ENCODE results near the gene FLYWCH1. TPM values are rescaled to one million over a fixed set of nuclear protein-coding genes. Genes with fewer than 3 reads are reported as not detected.
"Not testable (repeated sequence)": the region's sequence is repeated elsewhere in the genome, so short reads cannot be mapped to it uniquely, and the experiment has no call there.

FLYWCH1 gene
- total RNA-seq, 2 experiments from 2014 or later: 33.5 to 35.4 TPM

DNA sequence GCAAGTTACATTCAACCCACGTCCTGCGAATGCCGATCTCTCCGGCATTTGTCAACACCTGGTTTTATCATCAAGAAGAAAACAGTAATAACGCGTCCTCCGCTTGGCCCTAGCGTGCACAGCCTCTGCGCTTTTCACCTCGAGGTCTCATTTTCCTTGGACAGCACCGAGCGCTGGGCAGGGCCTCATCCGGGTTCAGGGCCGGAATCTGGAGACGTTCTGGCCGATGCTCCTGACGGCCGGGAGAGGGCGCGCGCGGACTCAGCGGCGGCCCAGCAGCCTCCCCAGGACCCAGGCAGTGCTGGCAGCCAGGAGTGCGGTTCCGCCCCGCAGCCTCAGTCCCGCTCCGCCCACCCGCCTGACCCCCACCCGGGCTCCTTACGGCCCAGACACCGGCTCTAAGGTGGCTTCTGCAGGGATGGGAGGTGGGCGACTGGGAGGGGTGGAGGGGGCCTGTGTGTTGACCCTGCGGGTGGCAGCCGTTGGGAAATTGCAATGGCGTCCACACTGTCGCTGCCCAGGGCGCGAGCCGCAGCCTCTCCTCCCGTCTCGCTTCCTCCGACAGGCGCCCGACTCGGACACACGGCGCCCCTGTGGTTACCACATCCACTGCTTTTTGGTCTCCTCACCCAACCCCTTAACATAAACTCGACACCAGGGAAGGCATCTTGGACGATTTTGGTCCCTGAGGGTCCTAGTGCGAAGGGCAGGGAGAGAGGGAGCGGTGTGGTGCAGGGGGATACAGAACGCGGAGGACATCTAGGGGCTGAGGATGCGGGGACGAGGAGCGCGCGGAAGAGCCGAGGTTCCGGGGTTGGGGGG lies 7.4 kb upstream of the FLYWCH1 start:
- intact Hi-C loops (cut with micrococcal nuclease): loop anchor here (1.0 to 10.0 kb wide), 5 partner anchors 8 to 750 kb away; partner anchors contain the start of genes ELOB and TRAF7
- H3K36me3 Mint-ChIP-seq (ENCODE audit: low read depth): no peaks in the 10 kb centered on the region
- peak; percentile 79 for DNase-seq
- no peaks in the 10 kb centered on the region for H3K9me3 Mint-ChIP-seq
- peak overlapping the region; percentile 64 for H3K27ac Mint-ChIP-seq
- CTCF ChIA-PET: interaction anchor here (0.7 to 1.5 kb wide), 5 partner anchors 8 to 86 kb away, joined by 3 to 6 read pairs (median 4); partner anchors contain the start of gene FLYWCH1
- peak overlapping the region; percentile 90 for H3K4me3 Mint-ChIP-seq
- peaks cover 18% of the 10 kb centered on the region for H3K4me1 Mint-ChIP-seq (ENCODE audit: low read depth)
- H3K27me3 Mint-ChIP-seq (ENCODE audit: low read depth): no peaks in the 10 kb centered on the region

DNA sequence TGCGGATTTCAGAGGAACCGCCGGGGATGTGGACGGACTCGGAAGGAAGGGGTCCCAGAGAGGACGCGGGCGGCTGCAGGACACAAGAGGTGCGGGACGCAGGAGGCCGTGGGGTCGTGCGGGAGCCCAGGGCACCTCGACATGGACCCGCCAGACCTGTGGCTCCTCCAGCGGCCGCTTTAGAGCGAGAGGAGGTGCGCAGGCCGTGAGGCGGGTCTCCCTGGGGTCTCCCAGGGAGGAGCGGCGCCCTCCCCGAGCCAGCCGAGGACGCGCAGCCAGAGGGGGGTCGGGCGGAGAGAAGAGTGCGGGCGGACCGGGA lies 6.8 kb upstream of the FLYWCH1 start:
- CTCF ChIA-PET: interaction anchor here (1.3 kb wide), 1 partner anchor 15 kb away, joined by 5 read pairs; no protein-coding TSS in a partner anchor
- Mint-ChIP-seq H3K4me1 (ENCODE audit: low read depth) (peaks cover 18% of the 10 kb centered on the region), H3K27me3 (ENCODE audit: low read depth) (no peaks in the 10 kb centered on the region), H3K4me3 (peak overlapping the region; percentile 90), H3K9me3 (no peaks in the 10 kb centered on the region), H3K36me3 (ENCODE audit: low read depth) (no peaks in the 10 kb centered on the region), H3K27ac (peak overlapping the region; percentile 65)
- no peak for DNase-seq
- intact Hi-C loops (cut with micrococcal nuclease): loop anchor here (1.0 to 10.0 kb wide), 9 partner anchors 7 to 750 kb away; partner anchors contain the start of genes ELOB, THOC6 and TRAF7

DNA sequence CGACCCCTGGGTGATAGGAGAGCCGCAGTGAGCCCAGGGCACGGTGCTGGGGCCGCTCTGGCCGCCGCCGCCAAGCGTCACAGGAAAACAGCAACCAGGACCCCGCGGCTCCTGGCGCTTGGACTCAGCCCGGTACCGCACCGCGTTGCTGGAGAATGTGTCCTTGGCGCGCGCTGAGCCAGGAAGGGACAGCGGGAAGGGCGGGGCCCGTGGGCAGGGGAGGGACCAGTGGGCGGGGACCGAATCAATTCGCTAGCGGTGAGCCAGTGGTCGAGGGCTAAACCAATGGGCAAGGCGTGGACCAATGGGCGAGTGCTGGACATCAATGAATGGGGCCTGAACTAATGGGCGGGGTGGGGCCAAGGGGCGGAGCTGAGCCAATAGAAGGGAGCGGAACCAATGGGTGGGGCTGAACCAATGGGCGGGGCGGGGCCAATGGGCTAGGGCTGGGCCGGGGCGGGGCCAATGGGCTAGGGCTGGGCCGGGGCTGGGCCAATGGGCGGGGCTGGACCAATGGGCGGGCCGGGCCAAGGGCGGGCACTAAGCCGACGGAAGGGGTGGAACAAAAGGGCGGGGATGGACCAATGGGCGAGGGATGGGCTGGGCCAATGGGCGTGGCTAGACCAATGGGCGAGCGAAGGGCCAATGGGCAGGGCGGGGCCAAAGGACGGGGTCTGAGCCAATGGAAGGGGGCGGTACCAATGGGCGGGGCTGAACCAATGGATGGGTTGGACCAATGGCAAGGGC lies 6.3 kb upstream of the FLYWCH1 start:
- peak; percentile 99 for DNase-seq
- Mint-ChIP-seq H3K27ac (peak overlapping the region; percentile 65), H3K9me3 (no peaks in the 10 kb centered on the region), H3K4me3 (peak overlapping the region; percentile 90), H3K27me3 (ENCODE audit: low read depth) (no peaks in the 10 kb centered on the region), H3K4me1 (ENCODE audit: low read depth) (peaks cover 18% of the 10 kb centered on the region), H3K36me3 (ENCODE audit: low read depth) (no peaks in the 10 kb centered on the region)
- intact Hi-C loops (cut with micrococcal nuclease): loop anchor here (1.0 to 10.0 kb wide), 7 partner anchors 22 to 751 kb away; partner anchors contain the start of genes ELOB, THOC6 and TRAF7
- CTCF ChIA-PET: interaction anchor here (0.7 to 2.3 kb wide), 7 partner anchors 12 to 66 kb away, joined by 3 to 10 read pairs (median 3); no protein-coding TSS in a partner anchor

DNA sequence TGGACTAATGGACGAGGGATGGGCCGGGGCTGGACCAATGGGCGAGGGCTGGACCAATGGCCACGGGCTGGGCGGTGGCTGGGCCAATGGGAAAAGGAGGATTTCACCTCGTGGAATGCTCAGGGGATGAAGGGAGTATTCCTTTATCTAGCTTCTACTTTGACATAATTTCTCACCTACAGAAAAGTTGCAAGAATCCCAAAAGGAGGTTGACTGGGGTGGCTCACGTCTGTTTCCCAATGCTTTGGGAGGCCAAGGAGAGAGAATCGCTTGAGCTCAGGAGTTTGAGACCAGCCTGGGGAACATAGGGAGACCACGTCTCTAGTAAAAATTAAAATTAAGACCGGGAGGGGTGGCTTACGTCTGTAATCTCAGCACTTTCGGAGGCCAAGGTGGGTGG lies 5.7 kb upstream of the FLYWCH1 start:
- H3K4me1 Mint-ChIP-seq (ENCODE audit: low read depth): peaks cover 18% of the 10 kb centered on the region
- H3K9me3 Mint-ChIP-seq: no peaks in the 10 kb centered on the region
- CTCF ChIA-PET: interaction anchor here (0.7 to 2.3 kb wide), 7 partner anchors 11 to 67 kb away, joined by 3 to 10 read pairs (median 3); no protein-coding TSS in a partner anchor
- no peak overlapping the region for H3K27ac Mint-ChIP-seq
- no peaks in the 10 kb centered on the region for H3K36me3 Mint-ChIP-seq (ENCODE audit: low read depth)
- no peak for DNase-seq
- H3K4me3 Mint-ChIP-seq: peak overlapping the region; percentile 67
- no peaks in the 10 kb centered on the region for H3K27me3 Mint-ChIP-seq (ENCODE audit: low read depth)
- intact Hi-C loops (cut with micrococcal nuclease): loop anchor here (1.0 to 10.0 kb wide), 7 partner anchors 21 to 751 kb away; partner anchors contain the start of genes ELOB, THOC6 and TRAF7

DNA sequence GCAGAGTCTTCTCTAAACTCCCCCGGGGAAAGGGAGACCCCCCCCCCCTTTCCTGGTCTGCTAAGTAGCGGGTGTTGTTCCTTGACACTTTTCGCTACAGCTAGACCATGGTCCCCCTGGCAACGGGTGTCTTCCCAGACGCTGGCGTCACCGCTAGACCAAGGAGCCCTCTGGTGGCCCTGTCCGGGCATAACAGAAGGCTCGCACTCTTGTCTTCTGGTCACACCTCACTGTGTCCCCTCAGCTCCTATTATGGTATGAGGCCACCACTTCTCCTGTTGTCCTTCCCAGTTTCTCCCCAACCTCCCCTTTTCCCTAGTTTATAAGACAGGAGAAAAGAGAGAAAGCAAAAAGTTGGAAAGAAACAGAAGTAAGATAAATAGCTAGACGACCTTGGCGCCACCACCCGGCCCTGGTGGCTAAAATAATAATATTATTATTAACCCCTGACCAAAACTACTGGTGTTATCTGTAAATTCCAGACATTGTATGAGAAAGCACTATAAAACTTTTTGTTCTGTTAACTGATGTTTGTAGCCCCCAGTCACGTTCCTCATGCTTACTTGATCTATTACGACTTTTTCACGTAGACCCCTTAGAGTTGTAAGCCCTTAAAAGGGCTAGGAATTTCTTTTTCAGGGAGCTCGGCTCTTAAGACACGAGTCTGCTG lies 4.5 kb upstream of the FLYWCH1 start:
- H3K4me3 Mint-ChIP-seq; H3K27ac Mint-ChIP-seq; H3K9me3 Mint-ChIP-seq; H3K36me3 Mint-ChIP-seq (ENCODE audit: low read depth); H3K27me3 Mint-ChIP-seq (ENCODE audit: low read depth): not testable (repeated sequence)
- CTCF ChIA-PET: interaction anchor here (0.8 to 2.3 kb wide), 6 partner anchors 9 to 83 kb away, joined by 3 to 10 read pairs (median 4); no protein-coding TSS in a partner anchor
- peaks cover 24% of the 10 kb centered on the region for H3K4me1 Mint-ChIP-seq (ENCODE audit: low read depth)
- intact Hi-C loops (cut with micrococcal nuclease): loop anchor here (1.0 to 10.0 kb wide), 2 partner anchors 68 to 752 kb away; partner anchors contain the start of gene TRAF7
- peak; percentile 67 for DNase-seq

DNA sequence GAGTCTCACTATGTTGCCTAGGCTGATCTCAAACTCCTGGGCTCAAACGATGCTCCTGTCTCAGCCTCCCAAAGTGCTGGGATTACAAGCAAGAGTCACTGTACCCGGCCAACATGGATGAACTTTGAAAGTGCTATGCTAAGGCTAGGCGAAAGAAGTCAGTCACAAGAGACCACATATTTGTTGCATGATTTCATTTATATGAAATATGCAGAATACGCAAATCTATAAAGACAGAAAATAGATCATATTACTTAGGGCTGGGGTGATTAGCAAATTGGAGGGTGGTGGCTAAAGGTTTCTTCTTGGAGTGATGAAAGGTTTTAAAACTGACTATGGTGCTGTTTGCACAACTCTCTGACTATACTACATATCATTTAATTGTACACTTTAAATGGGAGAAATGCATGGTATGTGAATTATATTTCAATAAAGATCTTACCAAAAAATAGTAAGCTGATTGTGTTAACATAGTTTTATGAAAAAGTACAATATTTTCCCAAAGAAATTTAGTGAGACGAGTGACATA lies 1.2 kb upstream of the FLYWCH1 start:
- intact Hi-C loops (cut with micrococcal nuclease): loop anchor here (10.0 kb wide), 1 partner anchor 244 kb away; no protein-coding TSS in a partner anchor
- Mint-ChIP-seq H3K36me3 (ENCODE audit: low read depth) (peaks cover 7% of the 10 kb centered on the region), H3K4me1 (ENCODE audit: low read depth) (peaks cover 33% of the 10 kb centered on the region), H3K9me3 (no peaks in the 10 kb centered on the region), H3K27me3 (ENCODE audit: low read depth) (no peaks in the 10 kb centered on the region), H3K4me3 (peak overlapping the region; percentile 85), H3K27ac (no peak overlapping the region)
- CTCF ChIA-PET: interaction anchor here (0.7 to 3.3 kb wide), 4 partner anchors 17 to 34 kb away, joined by 3 to 9 read pairs (median 5); partner anchors contain the start of gene FLYWCH2
- no peak for DNase-seq

DNA sequence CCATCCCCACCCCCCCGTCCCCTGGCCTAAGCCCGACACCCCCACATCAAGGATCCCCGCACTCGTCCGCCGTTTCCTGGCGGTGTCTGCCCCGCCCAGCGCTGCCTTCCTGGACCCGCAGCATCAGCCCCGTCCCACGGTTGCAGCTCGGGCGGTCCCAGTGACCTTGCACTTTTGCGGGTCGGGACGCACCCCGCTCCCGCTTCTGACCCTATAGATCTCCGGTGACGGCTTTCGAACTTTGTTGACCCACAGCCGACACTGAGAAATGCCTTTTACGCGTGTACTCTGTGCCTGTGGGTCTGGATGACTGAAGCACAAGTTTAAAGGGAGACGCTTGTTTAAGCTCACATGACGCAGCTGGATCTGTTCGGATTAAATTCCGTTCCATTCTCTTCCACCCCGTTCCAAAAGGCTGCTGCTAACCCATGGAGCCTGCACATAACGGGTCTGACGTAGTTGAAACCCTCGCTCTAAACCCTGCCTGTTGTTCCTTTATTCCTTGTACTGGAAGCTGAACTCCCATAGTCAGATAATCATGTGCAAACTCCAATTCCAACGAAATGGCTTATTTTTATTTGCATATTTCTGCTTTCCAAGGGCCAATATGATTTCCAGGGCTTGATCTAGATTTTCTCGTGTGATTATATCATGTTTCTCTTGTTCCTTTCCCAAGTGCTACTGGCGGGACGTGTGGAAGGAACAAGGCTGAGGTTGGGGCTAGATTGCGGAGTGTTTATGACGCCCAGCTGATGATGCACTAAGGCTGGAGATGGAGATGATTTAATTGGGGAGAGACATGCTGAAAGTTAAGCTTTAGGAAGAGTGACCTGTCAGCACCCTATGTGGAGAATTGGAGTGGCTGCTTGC lies 834 bp downstream of the FLYWCH1 start:
- Mint-ChIP-seq H3K36me3 (ENCODE audit: low read depth) (peaks cover 9% of the 10 kb centered on the region), H3K4me1 (ENCODE audit: low read depth) (peaks cover 25% of the 10 kb centered on the region), H3K4me3 (peak overlapping the region; percentile 88), H3K27ac (peak overlapping the region; percentile 79), H3K9me3 (no peaks in the 10 kb centered on the region), H3K27me3 (ENCODE audit: low read depth) (no peaks in the 10 kb centered on the region)
- DNase-seq: peak; percentile 42
- intact Hi-C loops (cut with micrococcal nuclease): loop anchor here (1.0 to 10.0 kb wide), 2 partner anchors 8 to 242 kb away; no protein-coding TSS in a partner anchor
- CTCF ChIA-PET: interaction anchor here (1.2 to 3.3 kb wide), 7 partner anchors 9 to 74 kb away, joined by 4 to 9 read pairs (median 6); no protein-coding TSS in a partner anchor

DNA sequence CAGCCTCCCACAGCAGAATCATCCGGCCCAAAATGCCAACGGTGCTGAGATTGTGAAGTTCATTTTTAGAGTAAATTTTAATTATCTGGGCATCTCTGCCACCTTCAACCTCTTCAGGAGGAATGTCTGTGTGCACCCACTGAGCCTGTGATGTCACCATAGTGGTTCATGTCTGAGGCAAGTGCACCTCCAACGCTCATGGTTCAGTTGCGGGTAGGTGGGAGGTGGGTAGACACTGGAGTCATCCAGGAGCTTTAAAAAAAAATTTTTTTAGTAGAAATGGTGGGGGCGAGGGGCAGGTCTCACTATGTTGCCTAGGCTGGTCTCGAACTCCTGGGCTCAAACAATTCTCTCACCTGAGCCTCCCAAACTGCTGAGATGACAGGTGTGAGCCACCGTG lies 1.9 kb downstream of the FLYWCH1 start:
- intact Hi-C loops (cut with micrococcal nuclease): loop anchor here (10.0 kb wide), 1 partner anchor 241 kb away; no protein-coding TSS in a partner anchor
- H3K36me3 Mint-ChIP-seq (ENCODE audit: low read depth): peaks cover 10% of the 10 kb centered on the region
- no peak overlapping the region for H3K27ac Mint-ChIP-seq
- H3K4me1 Mint-ChIP-seq (ENCODE audit: low read depth): peaks cover 25% of the 10 kb centered on the region
- no peaks in the 10 kb centered on the region for H3K9me3 Mint-ChIP-seq
- no peak overlapping the region for H3K4me3 Mint-ChIP-seq
- CTCF ChIA-PET: interaction anchor here (0.6 to 2.4 kb wide), 7 partner anchors 8 to 75 kb away, joined by 3 to 9 read pairs (median 6); no protein-coding TSS in a partner anchor
- H3K27me3 Mint-ChIP-seq (ENCODE audit: low read depth): no peaks in the 10 kb centered on the region
- DNase-seq: no peak

DNA sequence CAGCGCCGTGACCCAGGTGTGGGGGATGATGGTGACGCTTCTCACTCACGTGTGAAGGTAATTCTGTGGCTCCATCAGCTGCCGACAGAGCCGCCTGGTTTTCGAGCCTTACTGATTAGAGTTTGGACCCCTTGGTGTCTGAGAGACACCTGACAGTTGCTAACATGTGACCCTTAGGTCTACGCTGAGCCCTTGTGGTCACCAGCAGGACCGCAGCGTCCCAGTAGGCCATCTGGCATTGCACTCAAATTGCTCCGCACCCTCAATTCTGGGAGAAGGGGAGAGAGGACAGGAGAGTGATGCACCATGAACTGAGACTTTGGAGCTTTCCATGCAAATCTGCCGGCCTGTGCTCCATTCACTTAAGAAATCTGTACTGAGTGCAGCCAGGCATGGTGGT lies 2.5 kb downstream of the FLYWCH1 start:
- Mint-ChIP-seq H3K9me3 (no peaks in the 10 kb centered on the region), H3K36me3 (ENCODE audit: low read depth) (peaks cover 10% of the 10 kb centered on the region), H3K4me3 (no peak overlapping the region), H3K4me1 (ENCODE audit: low read depth) (peaks cover 25% of the 10 kb centered on the region), H3K27ac (peak overlapping the region; percentile 71), H3K27me3 (ENCODE audit: low read depth) (no peaks in the 10 kb centered on the region)
- no peak for DNase-seq
- intact Hi-C loops (cut with micrococcal nuclease): loop anchor here (10.0 kb wide), 1 partner anchor 241 kb away; no protein-coding TSS in a partner anchor
- CTCF ChIA-PET: interaction anchor here (1.2 to 2.4 kb wide), 2 partner anchors 13 to 38 kb away, joined by 4 to 9 read pairs; no protein-coding TSS in a partner anchor

DNA sequence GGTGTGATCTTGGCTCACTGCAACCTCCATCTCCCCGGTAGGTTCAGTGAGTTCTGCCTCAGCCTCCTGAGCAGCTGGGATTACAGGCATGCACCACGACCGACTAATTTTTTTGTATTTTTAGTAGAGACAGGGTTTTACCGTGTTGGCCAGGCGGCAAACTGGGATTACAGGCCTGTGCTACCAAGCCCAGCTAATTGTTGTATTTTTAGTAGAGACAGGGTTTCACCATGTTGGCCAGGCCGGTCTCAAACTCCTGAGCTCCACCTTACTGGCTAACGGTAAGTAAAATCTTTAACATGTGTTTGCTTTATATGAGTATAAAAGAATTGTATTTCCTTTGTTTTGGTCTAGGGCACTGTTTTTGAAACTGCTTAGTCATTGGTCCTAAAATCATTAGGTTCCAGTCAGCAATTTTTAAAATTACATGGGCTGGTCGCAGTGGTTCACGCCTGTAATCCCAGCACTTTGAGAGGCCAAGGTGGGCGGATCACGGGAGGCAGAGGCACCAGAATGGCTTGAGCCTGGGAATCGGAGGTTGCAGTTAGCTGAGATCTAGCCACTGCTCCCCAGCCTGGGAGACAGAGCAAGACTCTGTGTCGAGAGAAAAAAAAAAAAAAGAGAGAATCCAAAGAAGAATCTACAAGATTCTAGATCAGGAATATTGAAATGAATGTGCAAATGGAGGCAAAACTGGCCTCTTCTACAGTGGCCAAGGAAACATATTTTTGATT lies 3.6 kb downstream of the FLYWCH1 start:
- CTCF ChIA-PET: interaction anchor here (0.6 to 2.1 kb wide), 3 partner anchors 12 to 242 kb away, joined by 3 to 6 read pairs (median 3); no protein-coding TSS in a partner anchor
- Mint-ChIP-seq H3K27ac (peak overlapping the region; percentile 82), H3K9me3 (no peaks in the 10 kb centered on the region), H3K36me3 (ENCODE audit: low read depth) (peaks cover 14% of the 10 kb centered on the region), H3K4me3 (no peak overlapping the region), H3K4me1 (ENCODE audit: low read depth) (peaks cover 31% of the 10 kb centered on the region), H3K27me3 (ENCODE audit: low read depth) (no peaks in the 10 kb centered on the region)
- intact Hi-C loops (cut with micrococcal nuclease): loop anchor here (10.0 kb wide), 1 partner anchor 239 kb away; no protein-coding TSS in a partner anchor
- no peak for DNase-seq
